HL-60 (cell line): ENCODE data around the gene RPN2.

Experiments
- GABPA ChIP-seq: IDR thresholded peaks from 2 replicates; pipeline ENCODE4 v1.6.1; 2012; ENCODE audit warnings: low read depth
- POLR2AphosphoS5 ChIP-seq: IDR thresholded peaks from 2 replicates; pipeline ENCODE4 v1.6.1; 2012; ENCODE audit warnings: low read depth
- TF ChIP-seq, protein P1 (sequence below): IDR thresholded peaks from 2 replicates; pipeline ENCODE4 v1.6.1; 2012; ENCODE audit warnings: low read depth; ENCODE audit not compliant: insufficient replicate concordance
- TF ChIP-seq, protein P2 (sequence below): IDR thresholded peaks from one replicate; pipeline ENCODE4 v1.5.1; 2011; ENCODE audit warnings: low read length, control low read depth, inconsistent platforms; ENCODE audit not compliant: insufficient read depth

DNA sequence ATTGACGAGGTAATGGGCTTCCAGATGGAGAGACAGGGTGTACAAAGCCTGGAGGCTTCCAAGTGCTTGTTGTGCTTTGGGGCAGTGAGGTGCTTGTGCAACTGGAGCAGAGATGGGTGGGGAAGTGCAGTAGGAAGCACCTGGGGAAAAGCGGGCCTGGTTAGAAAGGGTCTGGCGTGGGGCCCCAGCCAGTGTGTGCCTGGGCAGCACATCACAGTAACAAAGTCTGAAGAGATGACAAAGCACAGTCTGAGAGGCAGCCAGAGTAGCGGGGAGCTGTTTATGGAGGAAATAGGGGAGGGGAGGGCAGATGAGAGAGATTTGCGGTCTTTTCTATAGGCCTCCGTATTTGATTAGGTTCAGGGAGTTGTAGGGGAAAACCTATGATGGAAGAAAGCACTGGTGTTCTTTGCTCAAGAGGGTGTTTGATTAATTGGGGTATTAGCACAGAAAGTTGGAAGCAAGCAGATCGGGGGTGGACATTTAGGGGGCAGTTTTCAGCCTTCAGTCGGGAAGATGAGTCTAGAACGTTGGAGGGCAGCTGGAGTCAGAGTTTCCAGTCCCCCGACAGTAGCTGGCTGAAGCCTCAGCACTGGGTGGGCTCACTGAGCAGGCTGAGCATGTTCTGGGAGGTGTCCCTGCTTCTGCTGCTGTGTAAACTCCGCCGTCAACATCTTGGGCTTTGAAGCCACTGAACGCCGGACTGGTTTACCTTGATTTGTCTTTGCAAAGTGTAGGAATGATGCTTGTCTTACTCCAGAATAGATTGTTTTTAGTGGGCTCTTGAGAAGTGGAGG lies 15.7 kb downstream of the RPN2 start:
- no peak for TF ChIP-seq POLR2AphosphoS5
- TF ChIP-seq, protein P1, sequence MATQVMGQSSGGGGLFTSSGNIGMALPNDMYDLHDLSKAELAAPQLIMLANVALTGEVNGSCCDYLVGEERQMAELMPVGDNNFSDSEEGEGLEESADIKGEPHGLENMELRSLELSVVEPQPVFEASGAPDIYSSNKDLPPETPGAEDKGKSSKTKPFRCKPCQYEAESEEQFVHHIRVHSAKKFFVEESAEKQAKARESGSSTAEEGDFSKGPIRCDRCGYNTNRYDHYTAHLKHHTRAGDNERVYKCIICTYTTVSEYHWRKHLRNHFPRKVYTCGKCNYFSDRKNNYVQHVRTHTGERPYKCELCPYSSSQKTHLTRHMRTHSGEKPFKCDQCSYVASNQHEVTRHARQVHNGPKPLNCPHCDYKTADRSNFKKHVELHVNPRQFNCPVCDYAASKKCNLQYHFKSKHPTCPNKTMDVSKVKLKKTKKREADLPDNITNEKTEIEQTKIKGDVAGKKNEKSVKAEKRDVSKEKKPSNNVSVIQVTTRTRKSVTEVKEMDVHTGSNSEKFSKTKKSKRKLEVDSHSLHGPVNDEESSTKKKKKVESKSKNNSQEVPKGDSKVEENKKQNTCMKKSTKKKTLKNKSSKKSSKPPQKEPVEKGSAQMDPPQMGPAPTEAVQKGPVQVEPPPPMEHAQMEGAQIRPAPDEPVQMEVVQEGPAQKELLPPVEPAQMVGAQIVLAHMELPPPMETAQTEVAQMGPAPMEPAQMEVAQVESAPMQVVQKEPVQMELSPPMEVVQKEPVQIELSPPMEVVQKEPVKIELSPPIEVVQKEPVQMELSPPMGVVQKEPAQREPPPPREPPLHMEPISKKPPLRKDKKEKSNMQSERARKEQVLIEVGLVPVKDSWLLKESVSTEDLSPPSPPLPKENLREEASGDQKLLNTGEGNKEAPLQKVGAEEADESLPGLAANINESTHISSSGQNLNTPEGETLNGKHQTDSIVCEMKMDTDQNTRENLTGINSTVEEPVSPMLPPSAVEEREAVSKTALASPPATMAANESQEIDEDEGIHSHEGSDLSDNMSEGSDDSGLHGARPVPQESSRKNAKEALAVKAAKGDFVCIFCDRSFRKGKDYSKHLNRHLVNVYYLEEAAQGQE = no peak
- TF ChIP-seq, protein P2, sequence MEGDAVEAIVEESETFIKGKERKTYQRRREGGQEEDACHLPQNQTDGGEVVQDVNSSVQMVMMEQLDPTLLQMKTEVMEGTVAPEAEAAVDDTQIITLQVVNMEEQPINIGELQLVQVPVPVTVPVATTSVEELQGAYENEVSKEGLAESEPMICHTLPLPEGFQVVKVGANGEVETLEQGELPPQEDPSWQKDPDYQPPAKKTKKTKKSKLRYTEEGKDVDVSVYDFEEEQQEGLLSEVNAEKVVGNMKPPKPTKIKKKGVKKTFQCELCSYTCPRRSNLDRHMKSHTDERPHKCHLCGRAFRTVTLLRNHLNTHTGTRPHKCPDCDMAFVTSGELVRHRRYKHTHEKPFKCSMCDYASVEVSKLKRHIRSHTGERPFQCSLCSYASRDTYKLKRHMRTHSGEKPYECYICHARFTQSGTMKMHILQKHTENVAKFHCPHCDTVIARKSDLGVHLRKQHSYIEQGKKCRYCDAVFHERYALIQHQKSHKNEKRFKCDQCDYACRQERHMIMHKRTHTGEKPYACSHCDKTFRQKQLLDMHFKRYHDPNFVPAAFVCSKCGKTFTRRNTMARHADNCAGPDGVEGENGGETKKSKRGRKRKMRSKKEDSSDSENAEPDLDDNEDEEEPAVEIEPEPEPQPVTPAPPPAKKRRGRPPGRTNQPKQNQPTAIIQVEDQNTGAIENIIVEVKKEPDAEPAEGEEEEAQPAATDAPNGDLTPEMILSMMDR = no peak
- no peak for TF ChIP-seq GABPA
